D721Med (cell line): ENCODE measurements around the gene SLC4A1.

ENCODE experiments used
- DNase-seq: peaks from one replicate; pipeline ENCODE4 v3.0.0; 2011; ENCODE audit warnings: low spot score; ENCODE audit not compliant: insufficient read length
- FAIRE-seq: peaks from 2 replicates; lab custom pipeline; 2011; peaks lifted over from hg19 to GRCh38; lab: Jason Lieb, UNC
- TF ChIP-seq, protein P1 (sequence below): IDR thresholded peaks from 2 replicates; pipeline ENCODE4 v1.5.1; 2012; ENCODE audit warnings: mild to moderate bottlenecking, control low read depth; ENCODE audit not compliant: insufficient read depth; ENCODE audit errors: missing control alignments

SLC4A1 gene

DNA sequence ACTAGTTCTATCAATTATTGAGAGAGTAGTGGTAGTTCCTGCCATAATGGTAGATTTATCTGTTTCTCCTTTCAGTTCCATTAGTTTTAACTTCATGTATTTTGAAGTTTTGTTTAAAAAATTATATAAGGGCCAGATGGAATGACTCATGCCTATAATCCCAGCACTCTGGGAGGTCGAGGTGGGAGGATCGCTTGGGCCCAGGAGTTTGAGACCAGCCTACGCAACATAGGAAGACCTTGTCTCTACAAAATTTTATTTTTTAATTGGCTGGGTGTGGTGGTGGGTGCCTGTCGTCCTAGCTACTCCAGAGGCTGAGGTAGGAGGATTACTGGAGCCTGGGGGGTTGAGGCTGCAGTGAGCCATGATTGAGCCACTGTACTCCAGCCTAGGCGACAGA, 34.4 kb downstream of the SLC4A1 start:
- TF ChIP-seq, protein P1, sequence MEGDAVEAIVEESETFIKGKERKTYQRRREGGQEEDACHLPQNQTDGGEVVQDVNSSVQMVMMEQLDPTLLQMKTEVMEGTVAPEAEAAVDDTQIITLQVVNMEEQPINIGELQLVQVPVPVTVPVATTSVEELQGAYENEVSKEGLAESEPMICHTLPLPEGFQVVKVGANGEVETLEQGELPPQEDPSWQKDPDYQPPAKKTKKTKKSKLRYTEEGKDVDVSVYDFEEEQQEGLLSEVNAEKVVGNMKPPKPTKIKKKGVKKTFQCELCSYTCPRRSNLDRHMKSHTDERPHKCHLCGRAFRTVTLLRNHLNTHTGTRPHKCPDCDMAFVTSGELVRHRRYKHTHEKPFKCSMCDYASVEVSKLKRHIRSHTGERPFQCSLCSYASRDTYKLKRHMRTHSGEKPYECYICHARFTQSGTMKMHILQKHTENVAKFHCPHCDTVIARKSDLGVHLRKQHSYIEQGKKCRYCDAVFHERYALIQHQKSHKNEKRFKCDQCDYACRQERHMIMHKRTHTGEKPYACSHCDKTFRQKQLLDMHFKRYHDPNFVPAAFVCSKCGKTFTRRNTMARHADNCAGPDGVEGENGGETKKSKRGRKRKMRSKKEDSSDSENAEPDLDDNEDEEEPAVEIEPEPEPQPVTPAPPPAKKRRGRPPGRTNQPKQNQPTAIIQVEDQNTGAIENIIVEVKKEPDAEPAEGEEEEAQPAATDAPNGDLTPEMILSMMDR, result no peak
- FAIRE-seq, result no peak
- no peak for DNase-seq

DNA sequence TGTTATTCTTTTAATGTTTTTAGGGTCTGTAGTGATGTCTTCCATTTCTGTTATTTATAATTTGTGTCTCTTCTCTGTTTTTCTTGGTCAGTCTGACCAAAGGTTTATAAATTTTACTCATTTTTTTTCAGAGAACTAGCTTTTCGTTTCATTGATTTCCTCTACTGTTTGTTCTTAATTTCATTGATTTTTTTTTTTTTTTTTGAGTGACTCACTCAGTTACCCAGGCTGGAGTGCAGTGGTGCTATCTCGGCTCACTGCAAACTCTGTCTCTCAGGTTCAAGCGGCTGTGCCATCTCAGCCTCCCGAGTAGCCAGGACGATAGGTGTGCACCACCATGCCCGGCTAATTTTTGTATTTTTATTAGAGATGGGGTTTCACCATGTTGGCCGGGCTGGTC, 35.9 kb downstream of the SLC4A1 start:
- TF ChIP-seq, protein P1, result no peak
- FAIRE-seq, result no peak
- DNase-seq, result no peak

DNA sequence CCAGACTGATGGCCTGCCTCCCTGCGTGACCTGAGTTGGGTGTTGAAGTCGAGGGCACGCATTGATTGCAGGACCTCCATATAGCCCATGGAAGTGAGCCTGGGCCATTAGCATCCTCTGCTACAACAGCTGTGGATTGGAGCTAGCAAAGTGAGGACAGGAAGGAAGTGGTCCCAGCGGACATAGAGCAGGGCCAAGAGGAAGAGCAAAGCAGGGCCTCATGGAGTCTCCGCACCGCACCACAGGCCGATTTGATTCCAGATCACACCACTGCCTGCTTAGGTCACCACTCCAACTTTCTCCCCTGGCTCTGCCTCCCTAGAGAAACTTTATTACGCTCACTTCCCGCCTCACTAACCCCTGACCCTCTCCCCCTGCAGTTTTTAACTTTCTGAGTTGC, 37.8 kb downstream of the SLC4A1 start:
- TF ChIP-seq, protein P1, result no peak
- no peak for FAIRE-seq
- DNase-seq, result no peak

DNA sequence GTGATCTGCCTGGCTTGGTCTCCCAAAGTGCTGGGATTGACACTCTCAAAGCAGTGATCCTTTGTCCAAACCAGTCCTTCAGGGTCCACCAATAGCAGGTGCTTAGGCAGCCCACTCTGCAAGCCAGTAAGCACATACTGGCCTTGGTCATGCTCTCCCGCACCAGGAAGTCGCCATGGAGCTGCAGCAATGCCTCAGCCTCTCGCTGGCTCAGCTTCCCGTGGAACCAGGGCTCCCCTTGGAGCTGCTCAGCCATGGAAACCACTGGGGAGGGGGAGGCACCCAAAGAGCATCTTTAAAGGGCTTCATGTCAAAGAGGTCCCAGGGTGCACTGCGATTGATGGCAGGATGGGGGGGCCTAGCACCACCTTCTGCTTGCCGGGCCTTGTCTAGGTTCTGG, 38.8 kb downstream of the SLC4A1 start:
- TF ChIP-seq, protein P1, result no peak
- FAIRE-seq, result no peak
- DNase-seq, result no peak

DNA sequence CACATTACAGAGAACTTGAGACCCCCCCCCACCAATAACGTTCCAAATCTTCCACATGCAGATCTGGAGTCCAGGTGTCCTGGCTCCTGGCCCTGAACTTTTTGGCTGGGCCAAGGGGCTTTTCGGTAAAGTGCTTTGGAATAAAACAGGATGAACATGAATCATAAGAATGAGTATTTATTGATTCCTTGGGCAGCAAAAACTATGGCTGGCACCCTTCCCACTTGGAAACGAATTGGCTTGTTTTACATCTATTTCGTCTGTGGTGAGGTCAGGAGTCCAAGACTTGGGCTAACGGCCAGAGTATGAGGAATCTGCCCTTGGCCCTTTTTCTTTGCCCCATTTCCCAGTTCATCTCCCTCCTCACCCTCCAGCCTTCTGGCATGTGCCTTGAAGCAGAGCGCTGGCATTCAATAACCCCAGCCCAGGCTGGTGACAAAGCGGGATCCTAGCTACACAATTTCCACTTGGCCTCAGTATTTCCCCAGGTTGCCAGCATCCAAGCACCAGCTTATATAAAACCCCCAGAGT, 44.3 kb downstream of the SLC4A1 start:
- FAIRE-seq (no peak), DNase-seq (no peak)
- TF ChIP-seq, protein P1, result no peak

DNA sequence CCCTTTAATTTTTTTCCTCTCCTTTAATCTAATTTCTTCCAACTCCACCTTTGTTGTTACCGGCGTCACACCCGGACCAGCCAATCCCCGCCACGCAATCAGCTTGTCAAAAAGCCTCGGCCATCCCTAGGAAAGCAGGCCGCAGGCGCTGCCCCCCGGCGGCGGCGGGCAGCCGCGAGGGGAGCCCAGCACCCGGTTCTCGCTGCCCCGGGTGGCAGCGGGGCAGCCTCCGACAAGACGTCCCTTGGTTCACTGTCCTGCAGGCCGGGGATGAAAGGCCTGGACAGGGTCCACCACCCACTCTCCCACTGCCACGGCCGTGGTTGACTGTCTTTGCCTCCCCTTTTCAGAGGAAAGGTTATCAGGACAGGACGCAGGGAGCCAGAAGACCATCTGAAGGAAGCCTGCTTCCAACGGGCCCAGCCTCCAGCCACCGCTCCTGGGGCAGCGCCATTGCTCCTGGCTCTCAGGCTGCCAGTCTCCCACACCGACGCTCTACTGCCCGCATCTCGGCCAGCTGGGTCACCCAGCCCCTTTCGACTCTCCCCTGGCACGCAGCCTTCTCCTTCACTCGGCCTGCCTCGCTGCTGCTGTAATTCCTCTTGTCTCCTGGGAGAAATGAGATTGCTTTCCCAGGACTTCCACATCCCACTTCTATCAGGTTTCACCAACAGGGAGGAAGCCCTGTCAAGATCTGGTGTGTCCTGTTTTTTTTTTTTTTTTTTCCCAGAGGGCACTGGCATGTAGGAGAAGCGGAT, 45.6 kb downstream of the SLC4A1 start:
- TF ChIP-seq, protein P1, result no peak
- FAIRE-seq (no peak), DNase-seq (no peak)

DNA sequence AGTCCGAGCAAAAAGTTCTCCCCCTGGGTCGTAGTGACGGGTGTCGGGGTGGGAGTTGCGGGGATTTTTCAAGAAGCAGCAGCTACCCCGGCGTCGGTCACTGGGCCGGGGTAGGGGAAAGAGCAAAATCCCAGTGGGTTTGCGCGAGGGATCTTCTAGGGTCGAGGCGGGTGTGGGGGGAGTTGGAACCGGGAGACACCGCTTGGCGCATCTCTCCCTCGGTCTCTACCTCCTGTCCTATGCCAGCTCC, 46.1 kb downstream of the SLC4A1 start:
- FAIRE-seq (no peak), DNase-seq (no peak)
- TF ChIP-seq, protein P1, result no peak
